Measurements from ENCODE around the gene NRXN3.

The NRXN3 gene

DNA sequence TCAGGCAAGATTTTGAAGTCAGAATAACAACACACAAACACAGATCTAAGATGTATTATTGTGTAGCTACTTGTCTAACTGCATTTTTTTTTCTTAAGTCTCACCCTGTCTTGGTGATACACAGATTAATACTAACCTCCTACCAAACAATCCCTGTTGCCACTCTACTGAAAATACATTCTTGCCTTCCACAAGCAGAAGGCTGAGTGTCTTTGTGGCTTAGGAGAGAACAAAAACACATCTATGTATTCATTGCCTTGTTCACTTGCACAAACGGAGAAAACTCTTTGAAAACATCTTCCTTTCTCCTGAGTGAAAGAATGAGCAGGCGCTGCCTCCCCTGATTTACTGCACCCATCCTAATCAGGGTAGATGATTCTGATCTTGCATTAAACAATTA lies 1398.9 kb downstream of the NRXN3 start:
- no peak overlapping the region for H3K4me3 ChIP-seq (ENCODE audit: low read depth, low read length)
- TF ChIP-seq, protein P1, sequence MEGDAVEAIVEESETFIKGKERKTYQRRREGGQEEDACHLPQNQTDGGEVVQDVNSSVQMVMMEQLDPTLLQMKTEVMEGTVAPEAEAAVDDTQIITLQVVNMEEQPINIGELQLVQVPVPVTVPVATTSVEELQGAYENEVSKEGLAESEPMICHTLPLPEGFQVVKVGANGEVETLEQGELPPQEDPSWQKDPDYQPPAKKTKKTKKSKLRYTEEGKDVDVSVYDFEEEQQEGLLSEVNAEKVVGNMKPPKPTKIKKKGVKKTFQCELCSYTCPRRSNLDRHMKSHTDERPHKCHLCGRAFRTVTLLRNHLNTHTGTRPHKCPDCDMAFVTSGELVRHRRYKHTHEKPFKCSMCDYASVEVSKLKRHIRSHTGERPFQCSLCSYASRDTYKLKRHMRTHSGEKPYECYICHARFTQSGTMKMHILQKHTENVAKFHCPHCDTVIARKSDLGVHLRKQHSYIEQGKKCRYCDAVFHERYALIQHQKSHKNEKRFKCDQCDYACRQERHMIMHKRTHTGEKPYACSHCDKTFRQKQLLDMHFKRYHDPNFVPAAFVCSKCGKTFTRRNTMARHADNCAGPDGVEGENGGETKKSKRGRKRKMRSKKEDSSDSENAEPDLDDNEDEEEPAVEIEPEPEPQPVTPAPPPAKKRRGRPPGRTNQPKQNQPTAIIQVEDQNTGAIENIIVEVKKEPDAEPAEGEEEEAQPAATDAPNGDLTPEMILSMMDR (IDR thresholded peaks at IDR 0.05; ENCODE audit: borderline replicate concordance, insufficient read depth, low read depth, low read length) = no peak

DNA sequence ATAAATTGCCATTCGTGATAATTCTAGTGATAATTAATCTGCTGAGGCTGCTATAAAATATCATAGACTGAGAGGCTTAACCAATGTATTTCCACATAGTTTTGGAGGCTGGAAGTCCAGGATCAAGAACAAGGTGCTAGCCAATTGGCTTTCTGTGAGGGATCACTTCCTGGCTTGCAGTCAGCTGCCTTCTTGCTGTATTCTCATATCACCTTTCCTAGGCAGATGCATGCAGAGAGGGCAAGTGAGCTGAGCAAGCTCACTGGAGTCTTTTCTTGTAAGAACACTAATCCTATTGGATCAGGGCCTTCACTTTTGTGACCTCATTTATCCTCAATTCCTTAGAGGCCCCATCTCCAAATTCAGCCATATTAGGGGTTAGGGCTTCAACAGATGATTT lies 1400.5 kb downstream of the NRXN3 start:
- TF ChIP-seq, protein P1 (IDR thresholded peaks at IDR 0.05; ENCODE audit: borderline replicate concordance, insufficient read depth, low read depth, low read length) = no peak
- no peak overlapping the region for H3K4me3 ChIP-seq (ENCODE audit: low read depth, low read length)

DNA sequence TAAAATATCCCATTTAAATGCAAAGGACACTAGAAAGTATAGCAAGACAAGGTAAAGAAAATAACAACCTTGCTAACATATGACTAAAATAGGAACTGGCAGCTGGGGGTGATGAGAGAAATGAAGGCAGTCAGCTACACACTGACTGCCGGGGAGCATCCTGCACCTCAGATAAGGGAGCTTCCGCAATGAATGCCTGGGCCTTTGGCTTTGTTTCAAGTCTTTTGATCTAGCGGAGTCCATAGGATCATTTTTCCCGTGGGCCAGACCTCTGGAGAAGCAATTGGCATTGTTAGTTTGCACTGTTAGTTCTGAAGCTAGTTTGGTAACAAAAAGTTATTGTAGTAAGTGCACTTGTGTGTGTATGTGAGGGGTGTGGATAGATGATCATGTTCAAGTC lies 1401.2 kb downstream of the NRXN3 start:
- TF ChIP-seq, protein P1 (IDR thresholded peaks at IDR 0.05; ENCODE audit: borderline replicate concordance, insufficient read depth, low read depth, low read length) = no peak
- H3K4me3 ChIP-seq (ENCODE audit: low read depth, low read length) = no peak overlapping the region

DNA sequence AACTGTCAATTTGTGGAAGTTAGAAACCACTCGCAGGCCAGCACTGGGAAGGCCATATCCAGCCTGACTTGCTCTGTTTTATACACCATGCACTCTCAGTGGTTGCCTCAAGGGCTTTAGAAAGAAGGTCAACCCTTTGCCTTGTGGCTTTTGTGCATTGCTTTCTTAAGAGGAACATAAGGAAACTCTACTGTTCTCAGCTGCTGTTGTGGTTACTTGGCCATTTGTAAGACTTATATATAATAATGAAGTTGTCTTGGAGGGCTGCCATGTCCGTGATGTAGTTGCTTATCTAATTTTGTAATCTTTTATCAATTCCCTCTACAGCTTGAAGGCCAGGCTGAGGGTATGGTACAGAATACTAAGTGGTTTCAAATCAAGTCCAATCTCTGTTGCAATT lies 1403.3 kb downstream of the NRXN3 start:
- TF ChIP-seq, protein P1 (IDR thresholded peaks at IDR 0.05; ENCODE audit: borderline replicate concordance, insufficient read depth, low read depth, low read length) = no peak
- H3K4me3 ChIP-seq (ENCODE audit: low read depth, low read length) = no peak overlapping the region

DNA sequence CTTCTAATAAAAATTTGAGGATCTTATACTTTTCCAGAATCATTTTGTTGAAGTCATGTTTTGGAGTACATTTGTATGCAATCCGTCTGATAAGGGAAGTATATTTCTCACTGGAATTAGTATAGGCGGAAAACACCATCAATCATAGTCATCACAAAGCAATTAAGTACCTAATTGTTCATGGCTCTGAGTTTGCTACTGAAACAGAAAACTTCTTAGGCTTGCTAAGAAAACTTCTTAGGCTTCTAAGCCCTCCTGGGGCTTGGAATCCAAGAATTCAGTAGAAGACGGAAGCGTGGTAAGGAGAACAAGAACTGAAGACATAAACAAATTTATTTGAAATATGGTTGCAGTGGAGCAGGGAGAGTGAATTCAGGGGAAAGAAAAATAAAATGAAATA lies 1404.9 kb downstream of the NRXN3 start:
- no peak overlapping the region for H3K4me3 ChIP-seq (ENCODE audit: low read depth, low read length)
- TF ChIP-seq, protein P1 (IDR thresholded peaks at IDR 0.05; ENCODE audit: borderline replicate concordance, insufficient read depth, low read depth, low read length) = no peak

DNA sequence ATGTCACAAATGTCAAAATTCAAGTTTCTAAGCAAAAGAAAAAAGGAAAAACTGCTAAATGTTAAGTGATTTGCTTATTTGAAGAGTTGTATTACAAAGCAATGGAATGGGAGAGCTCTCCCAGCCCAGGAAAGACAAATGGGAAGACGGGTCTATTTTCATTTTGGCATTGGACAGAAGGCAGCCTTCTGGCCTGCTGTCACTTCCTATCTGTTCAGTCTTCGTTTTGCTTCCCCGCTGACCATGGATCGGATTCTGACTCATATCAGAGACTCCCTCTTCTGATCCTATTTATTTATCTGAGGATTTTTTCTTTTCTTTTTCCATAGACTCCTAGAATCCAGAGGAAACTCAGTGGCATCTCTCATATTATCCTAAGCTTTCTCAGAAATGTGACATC lies 1406.3 kb downstream of the NRXN3 start:
- TF ChIP-seq, protein P1 (IDR thresholded peaks at IDR 0.05; ENCODE audit: borderline replicate concordance, insufficient read depth, low read depth, low read length) = no peak
- no peak overlapping the region for H3K4me3 ChIP-seq (ENCODE audit: low read depth, low read length)

DNA sequence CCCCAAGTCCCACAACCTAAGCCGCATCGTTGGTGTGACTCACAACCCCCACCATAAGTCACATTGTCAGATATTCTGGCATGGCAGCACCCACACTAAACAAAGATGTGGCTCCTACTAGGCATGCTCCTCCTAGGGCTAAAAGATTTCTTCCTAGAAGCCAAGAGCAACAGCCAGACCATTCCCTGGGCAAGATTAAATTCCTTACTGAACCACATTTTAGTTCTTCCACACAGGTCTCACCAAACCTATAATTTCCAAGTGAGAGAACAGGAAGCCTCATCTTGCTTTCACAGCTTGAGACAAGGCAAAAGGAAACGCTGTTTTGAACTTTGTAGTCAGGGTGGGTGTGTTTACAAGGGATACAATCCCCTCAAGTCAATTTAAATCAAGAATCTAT lies 1408.3 kb downstream of the NRXN3 start:
- TF ChIP-seq, protein P1 (IDR thresholded peaks at IDR 0.05; ENCODE audit: borderline replicate concordance, insufficient read depth, low read depth, low read length) = no peak
- no peak overlapping the region for H3K4me3 ChIP-seq (ENCODE audit: low read depth, low read length)
